MM.1S (cell line): ENCODE results near the gene SLC38A8.

Experiments
- CTCF ChIP-seq: fragments of 300-600 bp; sonication (generic); IDR thresholded peaks from 2 replicates; pipeline ENCODE4 v1.5.1; 2016; ENCODE audit warnings: antibody characterized with exemption, low read length, mixed read lengths
- EZH2 ChIP-seq: fragments of 300-600 bp; sonication (generic); optimal IDR thresholded peaks from 2 replicates; pipeline ENCODE3; 2017; ENCODE audit warnings: low read depth, mild to moderate bottlenecking, antibody characterized with exemption, low read length, mixed read lengths
- EZH2phosphoT487 ChIP-seq: fragments of 300-600 bp; sonication (generic); IDR thresholded peaks from 2 replicates; pipeline ENCODE4 v1.6.1; 2018; ENCODE audit warnings: antibody characterized with exemption, low read length

- TF ChIP-seq CTCF, result peak; percentile 62
- TF ChIP-seq EZH2, result no peak
- no peak for TF ChIP-seq EZH2phosphoT487
Measured at GRCh38 chr16:84084570-84085270, 42.1 kb upstream of the SLC38A8 start.
